ENCODE data around the gene ZNF460.

- TF ChIP-seq CTCF (IDR thresholded peaks at IDR 0.05) (no peak), POLR2A (IDR thresholded peaks at IDR 0.05) (no peak)
These were observed 47.1 kb upstream of the ZNF460 start for GRCh38 chr19:57233207-57233606.
